Measurements from ENCODE around the gene BGLAP.

The BGLAP gene

GRCh38 chr1:156259805-156260204 is 17.8 kb downstream of the BGLAP start:
- no peak for DNase-seq

DNA sequence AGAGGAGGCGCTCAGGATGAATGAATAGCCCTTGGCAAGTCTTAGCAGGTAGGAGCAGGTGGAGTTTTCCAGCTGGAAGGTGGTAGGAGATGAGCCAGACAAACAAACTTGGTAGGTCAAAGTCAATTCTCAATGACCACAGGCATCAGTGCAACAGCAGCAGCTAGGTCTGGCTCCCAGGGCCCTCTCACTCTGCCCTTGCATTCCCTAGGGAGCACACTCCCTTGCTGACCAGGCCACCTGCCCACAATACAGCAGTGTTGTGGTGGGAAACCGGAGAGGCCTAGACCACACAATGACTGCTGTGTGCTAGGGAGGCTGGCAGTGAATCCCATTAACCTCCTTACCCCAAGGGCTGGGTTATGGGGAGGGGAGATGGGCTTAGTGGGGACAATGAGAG is 18.9 kb downstream of the BGLAP start:
- DNase-seq = no peak

GRCh38 chr1:156262461-156263287 is 20.7 kb downstream of the BGLAP start:
- no peak for DNase-seq

DNA sequence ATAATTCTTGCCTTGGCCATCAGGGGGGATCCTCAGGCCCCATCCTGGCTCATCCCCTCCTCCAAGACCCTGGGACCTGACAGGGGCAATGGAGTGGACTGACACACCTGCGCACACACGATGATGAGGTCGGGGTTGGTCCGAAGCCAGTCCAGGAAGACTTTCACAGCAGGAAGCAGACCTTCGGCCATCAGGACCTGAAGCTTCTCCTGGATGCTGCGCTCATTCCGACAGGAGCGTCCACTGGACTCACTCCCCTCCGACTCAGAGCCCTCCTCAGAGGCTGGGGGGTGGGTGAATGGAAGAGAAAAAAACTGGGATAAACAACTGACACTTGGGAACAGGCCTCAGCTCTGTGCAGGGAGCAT is 21.3 kb downstream of the BGLAP start:
- DNase-seq = no peak

- no peak for DNase-seq
Observed at GRCh38 chr1:156266051-156266450, 24.1 kb downstream of the BGLAP start.

GRCh38 chr1:156268336-156268735 is 26.4 kb downstream of the BGLAP start:
- DNase-seq = no peak

- no peak for DNase-seq
Observed at GRCh38 chr1:156270314-156270713, 28.3 kb downstream of the BGLAP start.

- DNase-seq = no peak
Observed at GRCh38 chr1:156276532-156276931, 34.5 kb downstream of the BGLAP start.

GRCh38 chr1:156276966-156277381 is 35.0 kb downstream of the BGLAP start:
- no peak for DNase-seq

DNA sequence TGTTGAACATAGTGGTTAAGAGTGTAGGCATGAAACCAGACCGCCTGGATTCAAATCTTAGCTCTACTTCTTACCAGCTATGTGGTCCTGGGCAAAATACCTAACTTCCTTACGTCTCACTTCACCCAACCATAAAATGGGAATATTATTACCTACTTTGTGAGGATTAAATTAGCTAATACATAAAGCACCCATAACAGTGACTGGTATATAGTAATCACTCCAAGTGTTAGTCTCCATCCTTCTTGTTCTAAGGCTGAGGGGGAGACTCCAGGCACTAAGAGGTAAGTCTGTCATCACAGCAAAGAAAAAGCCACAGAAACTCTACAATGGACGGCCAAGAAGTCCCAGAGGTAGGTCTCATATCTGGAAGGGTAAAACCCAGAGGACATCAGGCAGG is 37.9 kb downstream of the BGLAP start:
- DNase-seq = no peak

DNA sequence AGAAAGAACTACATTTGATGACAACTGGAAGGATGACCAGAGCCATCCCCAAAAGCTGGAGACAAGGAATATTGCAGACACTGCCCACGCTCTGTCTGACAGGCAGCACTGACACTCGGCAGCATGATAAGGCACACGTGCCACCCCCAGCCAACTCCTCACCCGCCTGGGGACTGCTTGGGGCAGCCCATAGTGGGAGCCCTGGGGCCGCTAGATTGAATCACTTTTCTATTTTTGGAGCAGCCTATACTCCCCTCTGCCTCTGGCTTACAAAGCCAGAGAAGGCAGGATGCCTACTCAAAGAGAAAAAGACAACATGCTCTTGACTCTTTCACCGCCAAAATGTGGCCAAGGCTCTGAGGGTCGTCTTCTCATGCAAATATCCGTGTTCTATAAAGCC is 39.3 kb downstream of the BGLAP start:
- no peak for DNase-seq

GRCh38 chr1:156281693-156282478 is 39.9 kb downstream of the BGLAP start:
- DNase-seq = no peak

DNA sequence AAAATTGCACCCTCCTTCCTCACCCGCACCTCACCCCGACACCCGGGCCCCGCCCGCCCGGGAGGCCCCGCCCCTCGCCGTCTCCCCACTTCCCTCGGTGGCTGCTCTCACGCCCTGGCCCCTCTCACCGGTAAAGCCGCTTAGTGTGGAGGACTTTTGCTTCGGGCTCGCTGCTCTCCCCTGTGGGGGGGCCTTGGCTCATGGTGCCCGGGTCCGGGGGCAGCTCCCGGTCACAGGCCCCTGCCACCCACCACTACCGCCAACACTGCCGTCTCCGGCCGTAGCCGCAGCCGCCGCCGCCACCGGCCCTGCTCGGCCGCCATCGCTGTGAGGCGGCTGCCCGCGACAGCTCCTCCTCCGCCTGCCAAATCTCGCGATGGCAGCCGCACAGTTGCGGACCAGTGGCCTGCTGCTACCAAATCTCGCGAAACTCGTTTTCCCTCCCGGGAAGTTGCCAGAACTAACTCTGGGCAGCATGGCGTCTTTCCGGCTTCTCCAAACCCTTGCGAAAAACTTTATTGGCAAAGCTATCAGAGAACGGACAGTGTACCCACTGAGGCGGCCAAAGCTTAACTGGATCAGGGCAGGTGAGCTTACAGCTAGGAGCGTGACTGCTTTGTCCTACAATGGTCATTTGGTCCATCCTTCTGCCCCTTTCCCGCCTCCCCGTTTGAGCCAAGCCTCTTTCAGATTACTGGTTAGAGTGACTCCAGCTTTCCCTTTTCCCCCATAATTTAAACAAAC is 40.7 kb downstream of the BGLAP start, which contains the start of gene SMG5:
Gene SMG5, minus strand, starts transcription at position 347 of the 744 bp plus-strand sequence. Its CDS starts 145 bp downstream, at position 202.
- peak; percentile 95 for DNase-seq

- DNase-seq = no peak
Observed at GRCh38 chr1:156283521-156283920, 41.5 kb downstream of the BGLAP start.

- DNase-seq = no peak
Observed at GRCh38 chr1:156284112-156284511, 42.1 kb downstream of the BGLAP start, which contains the start of gene TMEM79. Gene TMEM79, plus strand, starts transcription at chr1:156284325. Its CDS starts 902 bp downstream, at chr1:156285227.

GRCh38 chr1:156284757-156285156 is 42.8 kb downstream of the BGLAP start:
- no peak for DNase-seq

- no peak for DNase-seq
Observed at GRCh38 chr1:156285437-156285836, 43.5 kb downstream of the BGLAP start.

GRCh38 chr1:156286061-156286460 is 44.1 kb downstream of the BGLAP start:
- DNase-seq = no peak

DNA sequence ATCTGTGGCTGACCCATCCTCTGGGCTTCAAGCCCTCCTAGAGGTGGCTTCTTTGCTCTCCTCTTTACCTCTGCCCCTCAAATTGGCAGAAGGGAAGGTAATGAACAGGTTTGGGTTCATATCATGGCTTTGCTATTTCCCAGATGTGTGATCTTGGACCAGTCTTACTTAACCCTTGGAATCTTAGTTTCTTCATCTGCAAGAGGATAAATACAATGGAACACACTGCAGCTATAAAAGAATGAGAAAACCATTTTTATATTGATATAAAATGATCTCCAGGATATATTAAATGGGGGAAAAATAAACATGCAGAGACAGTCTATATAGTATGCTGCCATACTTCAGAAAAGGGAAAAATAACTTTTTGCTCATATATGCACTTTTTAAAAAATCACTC is 47.9 kb downstream of the BGLAP start:
- DNase-seq = no peak

GRCh38 chr1:156291226-156292061 is 49.5 kb downstream of the BGLAP start:
- DNase-seq = peak; percentile 29
